ENCODE data around the gene BTN3A1.

GRCh38 chr6:26358511-26358981 is 43.5 kb upstream of the BTN3A1 start:
- no peak for TF ChIP-seq CTCF (IDR thresholded peaks at IDR 0.05)
- no peak for TF ChIP-seq POLR2AphosphoS5 (IDR thresholded peaks at IDR 0.05)
- TF ChIP-seq POLR2A (IDR thresholded peaks at IDR 0.05; ENCODE audit: low read depth): no peak
- TF ChIP-seq EP300 (IDR thresholded peaks at IDR 0.05): no peak

All from esophagus muscularis mucosa (tissue), 4 donors.